GM19238 (cell line): ENCODE results near the gene SORBS2.

Source experiments
- DNase-seq: peaks from one replicate; pipeline ENCODE4 v3.0.0; 2011; ENCODE audit warnings: low spot score; ENCODE audit not compliant: insufficient read length

SORBS2 gene

DNA sequence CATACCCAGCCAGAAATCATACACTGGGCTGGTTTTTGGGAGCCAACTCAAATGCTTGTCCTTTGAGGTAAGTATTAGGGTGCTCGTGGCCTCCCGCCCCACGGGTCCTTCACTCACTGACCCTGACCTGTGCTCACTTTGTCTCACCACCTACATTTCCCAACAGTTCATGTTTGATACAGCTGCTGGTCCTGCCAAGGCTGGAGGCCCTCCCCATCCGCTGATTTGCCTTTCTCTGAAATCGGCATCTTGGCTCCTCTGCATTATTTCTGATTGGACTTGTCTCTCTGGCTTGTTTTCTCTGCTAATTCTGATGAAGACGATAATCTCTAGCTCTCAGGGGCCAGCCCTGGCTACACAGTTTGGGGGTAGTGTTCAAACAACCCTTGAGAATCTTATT is 70.2 kb downstream of the SORBS2 start:
- DNase-seq: no peak

- DNase-seq: no peak
Measured at GRCh38 chr4:185740471-185740873, 71.5 kb downstream of the SORBS2 start.

DNA sequence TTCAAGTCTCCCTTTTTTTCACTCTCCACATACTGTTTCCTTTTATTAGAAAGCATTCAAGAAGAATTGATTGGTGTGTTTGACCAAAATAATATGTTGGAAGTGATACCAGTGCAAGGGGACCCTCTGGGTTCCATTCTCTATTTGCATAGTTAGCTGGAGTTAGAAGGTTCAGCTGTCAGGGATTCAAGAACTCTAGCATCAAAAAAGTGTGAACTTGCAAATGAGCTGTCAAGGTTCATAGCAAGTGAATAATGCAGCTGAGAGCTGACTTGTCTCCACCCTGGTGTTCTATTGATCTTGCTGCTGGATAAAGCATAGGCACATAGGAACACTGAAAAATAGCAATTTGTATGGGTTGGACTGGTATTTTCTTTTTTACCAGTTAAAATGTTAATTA is 73.2 kb downstream of the SORBS2 start:
- no peak for DNase-seq

- no peak for DNase-seq
Measured at GRCh38 chr4:185738038-185738552, 73.9 kb downstream of the SORBS2 start.

- DNase-seq: no peak
Measured at GRCh38 chr4:185737489-185738037, 74.4 kb downstream of the SORBS2 start.

DNA sequence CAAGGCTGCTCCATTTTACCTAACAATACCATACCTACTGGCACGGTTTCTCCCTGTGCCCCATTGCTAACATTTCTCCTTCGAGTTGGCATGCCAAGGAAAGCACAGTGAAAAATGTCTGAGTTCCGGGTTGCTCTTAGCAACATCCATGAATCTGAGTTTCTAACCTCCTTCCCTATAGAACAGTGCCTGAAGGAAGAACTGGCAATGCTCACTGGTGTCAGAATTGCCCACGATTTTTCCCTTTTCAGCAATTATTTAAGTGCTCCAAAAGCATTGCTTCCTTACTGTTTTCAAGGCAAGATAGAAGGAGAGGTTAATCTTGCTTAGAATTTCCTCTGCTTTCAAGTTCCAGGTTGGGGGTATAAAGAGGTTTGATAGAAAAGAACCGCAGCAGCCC is 75.1 kb downstream of the SORBS2 start:
- no peak for DNase-seq

GRCh38 chr4:185735866-185736400 is 76.1 kb downstream of the SORBS2 start:
- DNase-seq: no peak

DNA sequence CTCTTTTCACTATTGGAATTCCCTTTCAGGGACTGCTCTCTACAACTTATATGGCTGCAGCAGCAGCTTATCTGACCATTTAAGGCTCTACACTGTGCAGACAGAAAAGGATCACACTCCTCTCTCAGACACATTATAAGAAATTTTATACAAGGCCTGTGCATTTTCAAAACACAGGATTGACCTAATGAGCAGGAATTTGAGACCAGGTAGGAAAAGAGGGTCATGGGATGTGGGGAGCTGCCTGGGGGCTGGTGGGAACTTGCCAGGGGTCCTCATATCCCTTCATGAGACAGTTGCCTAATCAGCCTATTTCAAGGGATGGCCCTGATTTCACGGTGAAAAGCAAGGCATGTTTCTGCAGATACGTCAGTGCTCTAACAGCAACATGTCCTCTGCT is 77.1 kb downstream of the SORBS2 start:
- no peak for DNase-seq

DNA sequence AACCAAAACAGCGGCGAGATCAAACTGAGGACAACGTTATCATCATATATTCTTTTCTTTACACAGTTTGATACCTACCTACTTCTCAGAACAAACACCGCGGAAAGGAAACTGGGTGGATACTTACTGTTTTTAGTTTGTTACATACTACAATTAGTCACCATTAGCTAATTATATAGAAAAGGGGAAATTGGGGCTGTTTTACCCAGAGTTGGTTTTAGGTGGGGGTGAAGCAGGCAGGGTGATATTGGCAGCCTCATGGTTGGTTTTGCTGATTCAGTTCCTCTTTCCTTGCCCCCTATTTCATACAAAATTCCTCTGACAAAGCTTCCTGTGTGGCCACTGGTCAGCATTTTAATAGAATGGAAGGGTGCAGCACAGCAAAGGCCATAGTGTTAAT is 77.8 kb downstream of the SORBS2 start:
- DNase-seq: peak; percentile 17

GRCh38 chr4:185730849-185731608 is 81.0 kb downstream of the SORBS2 start:
- no peak for DNase-seq

DNA sequence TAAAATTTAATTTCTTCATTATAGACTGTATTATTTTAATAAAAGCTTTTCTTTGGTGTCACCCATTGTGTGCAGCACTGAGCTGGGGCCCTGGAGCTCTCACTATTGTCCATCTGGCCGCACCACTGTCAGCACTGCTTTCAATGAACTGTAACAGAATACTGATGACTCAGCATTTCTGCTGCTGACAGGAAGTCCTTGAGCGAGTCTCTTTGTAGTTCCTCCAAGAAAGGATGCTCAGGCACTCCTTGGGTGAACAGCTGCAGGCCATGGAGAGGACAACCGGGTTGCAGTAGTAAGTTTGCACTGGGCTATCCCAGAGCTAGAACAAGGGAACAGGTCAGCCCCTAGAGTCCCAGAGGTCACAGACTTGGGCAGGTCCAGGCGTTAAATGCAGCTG is 81.6 kb downstream of the SORBS2 start:
- DNase-seq: no peak

GRCh38 chr4:185729391-185729804 is 82.6 kb downstream of the SORBS2 start:
- no peak for DNase-seq

DNA sequence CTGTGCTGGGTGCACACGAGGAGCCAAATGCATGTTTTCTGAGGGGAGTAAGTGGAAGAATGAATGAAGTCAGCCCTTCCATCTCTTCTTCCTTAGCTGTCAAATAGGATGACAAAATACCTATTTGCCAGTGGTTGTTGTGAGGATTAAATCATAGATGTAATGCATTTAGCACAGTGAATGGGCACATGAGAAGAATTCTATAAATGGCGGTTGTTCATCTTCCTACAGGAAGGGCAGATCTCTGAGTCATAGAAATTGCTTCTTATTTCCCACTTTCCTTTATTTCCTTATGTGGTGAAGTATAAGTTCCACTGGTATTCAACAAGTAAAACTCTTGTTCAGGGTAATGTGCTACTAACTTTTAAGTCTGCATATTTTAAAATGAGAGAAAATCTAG is 83.1 kb downstream of the SORBS2 start:
- DNase-seq: no peak

DNA sequence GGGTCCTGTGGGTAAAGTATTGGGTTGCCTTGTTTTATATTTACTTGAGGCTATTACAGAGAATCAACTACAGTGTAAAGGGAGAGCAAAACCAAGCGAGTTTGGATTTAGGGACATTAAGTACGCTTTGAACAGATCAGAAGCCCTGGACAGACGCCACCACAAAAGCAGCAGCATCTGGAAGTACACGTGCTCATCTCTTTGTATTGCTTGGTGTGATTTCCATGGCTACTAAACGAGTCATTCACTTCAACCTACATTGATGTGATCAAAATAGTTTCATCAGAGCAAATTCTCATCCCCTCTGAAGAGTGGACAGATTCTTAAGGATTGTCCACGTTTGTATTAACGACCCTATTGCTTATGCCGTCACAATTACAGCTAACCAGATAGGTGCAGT is 85.1 kb downstream of the SORBS2 start:
- DNase-seq: no peak

- no peak for DNase-seq
Measured at GRCh38 chr4:185723631-185724260, 88.2 kb downstream of the SORBS2 start.

GRCh38 chr4:185722029-185722316 is 90.0 kb downstream of the SORBS2 start:
- no peak for DNase-seq

DNA sequence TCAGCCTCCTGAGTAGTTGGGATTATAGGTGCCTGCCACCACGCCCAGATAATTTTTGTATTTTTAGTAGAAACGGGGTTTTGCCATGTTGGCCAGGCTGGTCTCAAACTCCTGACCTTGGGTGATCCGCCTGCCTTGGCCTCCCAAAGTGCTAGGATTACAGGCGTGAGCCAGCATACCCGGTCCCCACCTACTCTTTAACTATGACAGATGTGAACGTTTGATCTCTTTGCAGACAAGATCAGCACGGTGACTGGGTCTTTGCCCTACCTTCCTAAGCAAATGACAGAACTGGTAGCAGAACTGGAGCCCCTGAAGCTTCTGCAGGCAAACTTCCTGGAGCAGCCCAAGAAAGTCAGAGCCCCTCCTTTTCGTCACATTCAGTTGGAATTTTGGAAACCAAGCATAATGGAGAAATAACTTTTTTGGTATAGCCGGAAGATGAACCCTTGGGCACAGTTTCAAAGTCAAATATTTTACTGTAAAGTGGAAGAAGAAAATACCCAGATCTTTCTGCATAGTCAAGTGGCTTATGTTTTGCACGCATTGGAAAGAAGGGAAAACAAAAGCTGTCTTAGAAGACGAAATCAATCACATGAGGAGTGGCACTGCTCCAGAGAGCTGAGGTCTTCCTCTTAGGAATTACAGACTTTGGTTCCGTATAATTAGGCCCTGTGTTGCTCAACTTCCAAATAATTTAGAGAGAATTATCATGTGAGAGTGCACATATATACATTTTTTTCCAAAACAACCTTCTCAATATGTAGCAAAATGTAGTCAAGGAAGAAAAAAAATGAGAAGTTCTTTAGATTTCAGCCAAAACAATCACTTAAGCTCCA is 90.6 kb downstream of the SORBS2 start:
- DNase-seq: no peak

GRCh38 chr4:185719500-185719858 is 92.5 kb downstream of the SORBS2 start:
- no peak for DNase-seq

GRCh38 chr4:185718578-185719499 is 93.2 kb downstream of the SORBS2 start:
- no peak for DNase-seq

- DNase-seq: no peak
Measured at GRCh38 chr4:185717377-185717741, 94.6 kb downstream of the SORBS2 start.
